ENCODE data around the gene GTPBP8. TPM values are rescaled to one million over a fixed set of nuclear protein-coding genes. Genes with fewer than 3 reads are reported as not detected.
A peak's percentile ranks its signal among the peaks of the same experiment; 100 is the strongest.

GTPBP8 gene
- 18.8 TPM for polyA plus RNA-seq

DNA sequence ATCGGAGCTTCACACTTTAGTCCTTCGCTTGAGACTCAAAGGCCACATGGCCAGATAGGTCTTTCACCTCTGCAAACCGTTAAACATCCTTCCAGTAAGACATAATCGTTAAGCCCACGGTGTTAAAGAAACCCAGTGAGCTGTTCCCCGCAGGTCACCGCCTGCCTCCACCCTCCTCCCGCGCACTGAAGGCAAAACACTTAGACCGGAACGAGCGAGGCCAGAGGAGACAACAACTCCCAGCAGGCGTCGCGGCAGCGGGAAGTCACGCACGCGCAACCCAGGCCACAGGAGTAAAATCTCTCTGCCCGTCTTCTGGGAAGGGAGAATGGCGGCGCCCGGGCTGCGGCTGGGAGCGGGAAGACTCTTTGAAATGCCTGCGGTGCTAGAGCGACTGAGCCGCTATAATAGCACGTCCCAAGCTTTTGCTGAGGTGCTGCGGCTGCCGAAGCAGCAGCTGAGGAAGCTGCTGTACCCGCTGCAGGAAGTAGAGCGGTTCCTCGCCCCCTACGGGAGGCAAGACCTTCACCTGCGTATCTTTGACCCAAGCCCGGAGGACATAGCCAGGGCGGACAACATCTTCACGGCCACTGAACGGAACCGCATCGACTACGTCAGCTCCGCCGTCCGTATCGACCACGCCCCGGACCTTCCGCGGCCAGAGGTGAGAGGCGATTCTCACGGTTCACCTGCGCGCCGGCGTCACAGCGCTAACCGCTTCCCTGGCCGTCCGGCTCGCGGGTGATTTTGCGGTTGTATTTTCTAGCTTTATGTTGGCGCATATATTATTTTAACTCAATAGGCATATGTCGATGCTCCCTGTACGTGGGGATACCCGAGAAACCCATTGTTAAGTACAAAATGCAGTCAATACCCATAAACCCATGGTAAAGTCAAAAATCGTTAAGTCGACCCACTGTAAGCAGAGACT, at the start of gene GTPBP8:
Gene GTPBP8, plus strand, starts transcription at position 313 of the 931 bp plus-strand sequence. Its CDS starts 16 bp downstream, at position 329.
- H3K9me3 Mint-ChIP-seq, result no peaks in the 10 kb centered on the region
- H3K4me3 Mint-ChIP-seq, result peak within 1 kb of the TSS; percentile 95 to 96 (median 95)
- peak within 1 kb of the TSS; percentile 95 to 99 (median 99) for H3K27ac Mint-ChIP-seq
- no peaks in the 10 kb centered on the region for H3K27me3 Mint-ChIP-seq
- peaks cover 6% of the 10 kb centered on the region for H3K36me3 Mint-ChIP-seq
- peaks cover 18 to 47% (median 32%) of the 10 kb centered on the region in 3 donors for H3K4me1 Mint-ChIP-seq

- H3K27ac Mint-ChIP-seq, result no peak overlapping the region
These were observed 42.4 kb upstream of the GTPBP8 start for GRCh38 chr3:112948346-112948838.

DNA sequence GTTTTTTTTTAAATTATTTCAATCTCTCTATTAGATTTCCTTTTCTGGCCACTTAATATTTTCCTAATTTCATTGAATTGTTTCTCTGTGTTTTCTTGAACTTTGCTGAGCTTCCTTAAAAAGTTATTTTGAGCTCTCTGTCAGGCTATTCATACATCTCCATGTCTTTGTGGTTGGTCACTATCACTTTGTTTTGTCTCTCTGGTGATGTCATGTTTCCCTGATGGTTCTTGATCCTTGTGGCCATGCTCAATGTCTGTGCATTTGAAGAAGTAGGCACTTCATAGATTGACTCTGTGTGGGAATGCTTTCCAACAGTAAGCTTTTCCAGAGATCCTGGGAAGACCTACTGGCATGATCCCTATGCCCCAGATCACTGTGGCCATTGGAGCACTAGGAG, 34.4 kb upstream of the GTPBP8 start:
- H3K27me3 Mint-ChIP-seq, result no peaks in the 10 kb centered on the region
- H3K27ac Mint-ChIP-seq, result no peak overlapping the region
- peaks cover 20% of the 10 kb centered on the region for H3K36me3 Mint-ChIP-seq
- H3K4me3 Mint-ChIP-seq, result no peak overlapping the region
- H3K4me1 Mint-ChIP-seq, result peaks cover 16 to 23% (median 23%) of the 10 kb centered on the region in 3 donors
- peaks cover 6 to 10% (median 9%) of the 10 kb centered on the region in 3 donors for H3K9me3 Mint-ChIP-seq

More at GRCh38 chr3:112948346-112948838, 42.4 kb upstream of the GTPBP8 start:
- peaks cover 0 to 8% (median 6%) of the 10 kb centered on the region in 3 donors for H3K9me3 Mint-ChIP-seq
- no peaks in the 10 kb centered on the region for H3K27me3 Mint-ChIP-seq
- H3K4me1 Mint-ChIP-seq, result peaks cover 3 to 11% (median 11%) of the 10 kb centered on the region in 3 donors
- no peak overlapping the region for H3K4me3 Mint-ChIP-seq
- peaks cover 26% of the 10 kb centered on the region for H3K36me3 Mint-ChIP-seq

DNA sequence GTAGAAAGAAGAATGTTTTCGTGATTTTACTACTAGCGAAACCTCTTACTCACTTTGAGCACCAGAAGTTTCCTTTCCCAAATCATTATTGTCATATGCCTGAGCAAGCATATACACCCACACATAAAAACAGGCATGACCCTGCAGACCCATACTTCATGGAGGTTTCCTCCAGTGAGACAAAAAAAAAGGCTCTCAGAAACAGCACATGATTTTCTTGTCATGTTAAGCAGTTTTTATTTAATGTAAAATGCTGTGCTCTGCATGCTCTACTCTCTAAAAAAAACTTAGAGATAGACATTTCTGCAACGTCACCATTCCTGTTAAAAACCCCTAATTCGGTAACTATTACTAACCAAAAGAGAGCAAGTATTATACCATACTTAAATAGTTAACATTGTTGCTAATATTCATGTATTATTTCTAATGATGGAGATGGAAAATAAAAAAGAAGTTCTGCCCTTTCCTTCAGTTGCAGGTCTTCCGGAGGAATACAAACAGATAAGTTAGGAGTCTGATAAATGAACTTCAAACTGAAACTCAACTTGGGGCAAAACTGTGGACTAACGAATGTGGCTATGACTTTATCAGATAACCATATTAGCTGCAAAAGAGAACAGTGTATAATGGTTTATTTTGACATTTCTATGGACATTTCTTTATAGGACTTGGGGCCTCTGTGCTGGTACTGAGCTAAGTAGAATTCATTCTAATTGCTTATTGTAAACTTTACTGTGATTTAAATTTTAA, 31.8 kb upstream of the GTPBP8 start:
- H3K4me3 Mint-ChIP-seq, result peak overlapping the region; percentile 65 to 87 (median 78)
- H3K36me3 Mint-ChIP-seq, result peaks cover 20% of the 10 kb centered on the region
- H3K9me3 Mint-ChIP-seq, result peaks cover 12 to 18% (median 15%) of the 10 kb centered on the region in 3 donors
- peak overlapping the region in 1 of 3 donors; percentile 73 for H3K27ac Mint-ChIP-seq
- H3K4me1 Mint-ChIP-seq, result peaks cover 19 to 36% (median 29%) of the 10 kb centered on the region in 3 donors
- H3K27me3 Mint-ChIP-seq, result no peaks in the 10 kb centered on the region

GRCh38 chr3:112963683-112964082, 27.1 kb upstream of the GTPBP8 start:
- H3K4me1 Mint-ChIP-seq, result peaks cover 34 to 66% (median 47%) of the 10 kb centered on the region in 3 donors
- peaks cover 6 to 16% (median 14%) of the 10 kb centered on the region in 3 donors for H3K9me3 Mint-ChIP-seq
- no peak overlapping the region for H3K27ac Mint-ChIP-seq
- peak overlapping the region in 1 of 4 donors; percentile 15 for H3K4me3 Mint-ChIP-seq
- peaks cover 20% of the 10 kb centered on the region for H3K36me3 Mint-ChIP-seq
- peaks cover 1% of the 10 kb centered on the region for H3K27me3 Mint-ChIP-seq

GRCh38 chr3:112965656-112966055, 25.1 kb upstream of the GTPBP8 start:
- Mint-ChIP-seq H3K27me3 (peaks cover 1% of the 10 kb centered on the region), H3K36me3 (peaks cover 20% of the 10 kb centered on the region), H3K4me1 (peaks cover 32 to 62% (median 47%) of the 10 kb centered on the region in 3 donors), H3K4me3 (no peak overlapping the region), H3K27ac (no peak overlapping the region), H3K9me3 (peaks cover 6 to 16% (median 14%) of the 10 kb centered on the region in 3 donors)

DNA sequence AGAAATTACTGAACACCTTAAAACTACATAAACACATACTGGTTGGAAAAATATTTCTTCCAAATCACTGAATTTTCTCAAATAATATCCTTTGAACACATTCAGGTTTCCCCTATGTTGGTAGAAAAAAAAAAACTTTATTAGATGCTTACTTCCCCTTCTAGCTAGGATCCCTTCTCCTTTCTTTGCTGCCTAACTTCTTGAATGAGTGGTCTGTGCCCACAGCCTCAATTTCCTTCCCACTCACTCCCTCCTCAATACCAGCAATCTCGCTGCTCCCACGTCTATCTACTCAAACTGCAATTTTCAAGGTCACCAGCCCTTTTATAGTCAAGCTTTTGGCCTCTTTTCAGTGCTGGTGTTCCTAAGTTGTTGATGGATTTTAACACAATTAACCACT, 24.2 kb upstream of the GTPBP8 start:
- peak overlapping the region in 3 of 4 donors; percentile 8 to 64 (median 25) for H3K4me3 Mint-ChIP-seq
- peaks cover 6 to 16% (median 14%) of the 10 kb centered on the region in 3 donors for H3K9me3 Mint-ChIP-seq
- H3K4me1 Mint-ChIP-seq, result peaks cover 31 to 67% (median 52%) of the 10 kb centered on the region in 3 donors
- peaks cover 18% of the 10 kb centered on the region for H3K36me3 Mint-ChIP-seq
- peak overlapping the region in 2 of 3 donors; percentile 2 to 15 for H3K27ac Mint-ChIP-seq
- peaks cover 1% of the 10 kb centered on the region for H3K27me3 Mint-ChIP-seq

GRCh38 chr3:112967425-112967824, 23.4 kb upstream of the GTPBP8 start:
- peak overlapping the region in 1 of 4 donors; percentile 65 for H3K4me3 Mint-ChIP-seq
- peaks cover 6 to 16% (median 14%) of the 10 kb centered on the region in 3 donors for H3K9me3 Mint-ChIP-seq
- H3K27me3 Mint-ChIP-seq, result peaks cover 1% of the 10 kb centered on the region
- H3K36me3 Mint-ChIP-seq, result peaks cover 16% of the 10 kb centered on the region
- H3K27ac Mint-ChIP-seq, result peak overlapping the region in 2 of 3 donors; percentile 0 to 56
- peaks cover 35 to 69% (median 54%) of the 10 kb centered on the region in 3 donors for H3K4me1 Mint-ChIP-seq

DNA sequence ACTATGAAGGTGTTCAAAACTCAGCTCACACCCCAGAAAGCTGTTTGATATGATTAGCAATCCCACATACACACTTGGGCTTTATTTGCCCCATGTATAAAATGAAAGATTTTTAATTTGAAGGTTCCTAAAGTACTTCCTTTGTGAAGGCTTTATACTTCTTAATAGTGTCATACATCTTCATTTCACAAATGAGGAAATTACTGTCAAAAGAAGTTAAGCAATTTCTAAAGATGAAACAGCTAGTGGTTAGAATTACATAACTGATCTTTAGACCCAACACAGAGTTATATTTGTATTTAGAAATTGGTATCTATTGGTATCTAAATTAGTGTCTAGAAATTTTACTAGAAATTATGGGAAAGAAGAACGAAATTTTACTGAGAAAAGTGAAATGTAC, 23.0 kb upstream of the GTPBP8 start:
- peak overlapping the region in 1 of 4 donors; percentile 65 for H3K4me3 Mint-ChIP-seq
- H3K27ac Mint-ChIP-seq, result peak overlapping the region in 2 of 3 donors; percentile 0 to 56
- H3K27me3 Mint-ChIP-seq, result peaks cover 1% of the 10 kb centered on the region
- peaks cover 37 to 70% (median 54%) of the 10 kb centered on the region in 3 donors for H3K4me1 Mint-ChIP-seq
- H3K36me3 Mint-ChIP-seq, result peaks cover 16% of the 10 kb centered on the region
- peaks cover 6 to 15% (median 14%) of the 10 kb centered on the region in 3 donors for H3K9me3 Mint-ChIP-seq

DNA sequence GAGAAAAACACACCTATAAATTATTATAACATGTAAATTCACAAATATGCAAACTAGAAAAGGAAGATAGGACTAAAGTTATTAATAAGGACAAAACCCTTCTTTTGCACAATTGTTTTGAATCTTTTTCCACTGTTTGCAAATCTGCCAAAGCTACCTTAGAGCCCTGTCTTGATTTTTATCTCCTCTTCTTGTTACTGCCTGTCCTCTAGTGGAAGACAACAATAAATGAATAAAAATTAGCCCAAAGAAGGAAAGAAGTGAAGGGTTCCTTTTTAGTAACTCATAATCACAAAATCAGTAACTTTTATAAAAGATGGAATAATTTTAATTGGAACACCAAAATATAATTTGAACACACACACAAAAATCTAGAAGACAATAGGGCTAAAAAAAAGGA, 18.6 kb upstream of the GTPBP8 start:
- H3K9me3 Mint-ChIP-seq, result no peaks in the 10 kb centered on the region
- H3K4me3 Mint-ChIP-seq, result peak overlapping the region; percentile 80 to 96 (median 90)
- peaks cover 59 to 72% (median 71%) of the 10 kb centered on the region in 3 donors for H3K4me1 Mint-ChIP-seq
- H3K27me3 Mint-ChIP-seq, result peaks cover 1% of the 10 kb centered on the region
- H3K27ac Mint-ChIP-seq, result peak overlapping the region; percentile 49 to 67 (median 54)
- H3K36me3 Mint-ChIP-seq, result no peaks in the 10 kb centered on the region

DNA sequence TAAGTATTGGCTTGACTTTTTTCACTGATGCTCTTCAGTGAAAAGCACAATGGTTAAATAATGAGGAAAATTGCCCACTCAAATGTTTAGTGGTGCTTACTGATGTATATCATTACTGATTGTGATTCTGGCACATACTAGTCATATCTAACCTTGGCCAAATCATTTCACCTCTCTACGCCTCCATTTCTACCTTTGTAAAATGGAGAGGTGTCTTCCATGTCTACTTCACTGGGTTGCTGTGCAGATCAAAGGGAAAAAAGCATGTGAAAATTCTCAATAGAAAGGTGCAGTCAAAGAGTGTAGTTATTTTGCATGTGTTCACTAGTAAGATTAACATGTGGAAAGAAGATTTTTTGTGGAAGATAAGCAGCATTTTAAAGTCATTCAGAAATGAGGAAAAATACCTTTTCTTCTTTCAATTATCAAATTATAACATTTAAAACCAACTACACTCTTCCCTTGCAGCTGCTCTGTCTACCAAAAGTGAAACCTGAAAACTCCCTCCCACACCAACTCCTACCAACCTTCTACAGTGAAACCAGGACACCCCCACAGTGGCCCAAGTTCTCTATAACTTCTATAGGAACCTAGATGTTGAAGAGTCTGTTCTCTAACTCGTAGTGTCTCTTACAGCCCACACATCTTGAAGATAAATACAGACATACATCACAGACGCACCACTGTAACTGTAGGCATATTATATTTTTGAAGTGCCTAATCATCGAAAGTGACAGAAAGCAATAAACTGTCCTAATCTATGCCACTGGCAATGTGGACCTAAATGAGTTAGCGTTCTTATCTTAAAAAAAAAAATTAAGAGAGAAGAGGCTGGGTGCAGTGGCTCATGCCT, 17.2 kb upstream of the GTPBP8 start:
- H3K4me3 Mint-ChIP-seq, result peak overlapping the region; percentile 80 to 96 (median 90)
- H3K27ac Mint-ChIP-seq, result peak overlapping the region; percentile 52 to 97 (median 88)
- H3K9me3 Mint-ChIP-seq, result no peaks in the 10 kb centered on the region
- H3K4me1 Mint-ChIP-seq, result peaks cover 56 to 71% (median 70%) of the 10 kb centered on the region in 3 donors
- H3K27me3 Mint-ChIP-seq, result no peaks in the 10 kb centered on the region
- no peaks in the 10 kb centered on the region for H3K36me3 Mint-ChIP-seq

DNA sequence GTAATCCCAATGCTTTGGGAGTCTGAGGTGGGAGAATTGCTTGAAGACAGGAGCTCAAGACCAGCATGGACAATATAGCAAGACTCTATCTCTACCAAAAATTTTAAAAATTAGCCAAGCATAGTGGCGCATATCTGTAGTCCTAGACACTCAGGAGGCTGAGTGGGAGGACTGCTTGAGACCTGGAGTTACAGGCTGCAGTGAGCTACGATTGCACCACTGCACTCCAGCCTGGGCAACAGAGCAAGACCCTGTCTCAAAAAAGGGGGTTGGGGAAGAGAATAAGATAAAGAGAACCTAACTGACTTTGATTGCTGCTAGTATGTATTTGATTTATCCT, 16.6 kb upstream of the GTPBP8 start:
- peak overlapping the region; percentile 80 to 96 (median 90) for H3K4me3 Mint-ChIP-seq
- peaks cover 51 to 69% (median 68%) of the 10 kb centered on the region in 3 donors for H3K4me1 Mint-ChIP-seq
- H3K27me3 Mint-ChIP-seq, result no peaks in the 10 kb centered on the region
- no peaks in the 10 kb centered on the region for H3K36me3 Mint-ChIP-seq
- H3K9me3 Mint-ChIP-seq, result no peaks in the 10 kb centered on the region
- peak overlapping the region; percentile 52 to 97 (median 88) for H3K27ac Mint-ChIP-seq

DNA sequence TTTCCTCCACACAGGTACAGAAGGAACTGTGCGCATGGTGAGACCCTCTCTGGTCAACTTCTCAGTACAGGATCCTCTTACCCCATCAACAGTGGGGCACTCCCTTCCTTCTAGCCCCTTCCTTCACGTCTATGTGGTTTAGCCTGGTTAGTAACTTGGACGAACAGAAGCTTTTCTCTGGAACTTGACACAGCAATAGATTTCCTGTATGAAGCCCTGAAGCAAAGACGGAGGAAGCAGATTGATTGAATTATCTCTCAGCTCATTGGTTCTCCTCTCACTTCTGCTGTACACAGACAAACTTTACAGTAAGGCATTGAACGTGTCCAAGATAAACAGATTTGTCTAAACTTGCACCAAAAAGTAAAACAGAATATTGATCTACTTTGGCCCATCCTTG, 15.9 kb upstream of the GTPBP8 start, which contains the start of gene CD200R1:
Gene CD200R1, minus strand, starts transcription at position 210 of the 400 bp plus-strand sequence. CDS start 246 bp downstream, outside the sequence.
- Mint-ChIP-seq H3K4me3 (peak within 1 kb of the TSS; percentile 80 to 96 (median 90)), H3K9me3 (no peaks in the 10 kb centered on the region), H3K36me3 (no peaks in the 10 kb centered on the region), H3K27me3 (no peaks in the 10 kb centered on the region), H3K27ac (peak within 1 kb of the TSS; percentile 52 to 97 (median 88)), H3K4me1 (peaks cover 50 to 68% (median 64%) of the 10 kb centered on the region in 3 donors)
